HepG2 (cell line): ENCODE results near the gene PHKB. TPM values are rescaled to one million over a fixed set of nuclear protein-coding genes. Genes with fewer than 3 reads are reported as not detected.

Experiments
- EEA1 ChIP-seq: sonication (generic); formaldehyde crosslinking; IDR thresholded peaks from 2 replicates; pipeline ENCODE4 v1.5.1; 2020; ENCODE audit warnings: mild to moderate bottlenecking, missing genetic modification reagents, borderline replicate concordance
- FOXJ3 ChIP-seq: sonication (generic); formaldehyde crosslinking; IDR thresholded peaks from 2 replicates; pipeline ENCODE4 v1.4.0; 2020; ENCODE audit warnings: missing genetic modification reagents, mild to moderate bottlenecking, borderline replicate concordance
- GABPB1 ChIP-seq: IDR thresholded peaks from 2 replicates; pipeline ENCODE4 v1.6.1; 2016; ENCODE audit warnings: mild to moderate bottlenecking, missing genetic modification reagents, moderate library complexity, missing compliant biosample characterization
- HOXA5 ChIP-seq: sonication (generic); formaldehyde crosslinking; IDR thresholded peaks from 2 replicates; pipeline ENCODE4 v1.4.0; 2020; ENCODE audit warnings: missing genetic modification reagents
- KDM2A ChIP-seq: sonication (generic); formaldehyde crosslinking; IDR thresholded peaks from 2 replicates; pipeline ENCODE4 v1.4.0; 2020; ENCODE audit warnings: low read depth, missing genetic modification reagents, borderline replicate concordance
- MED1 ChIP-seq: sonication (generic); formaldehyde crosslinking; IDR thresholded peaks from 2 replicates; pipeline ENCODE4 v1.4.0; 2020; ENCODE audit warnings: missing genetic modification reagents
- MIER2 ChIP-seq: IDR thresholded peaks from 2 replicates; pipeline ENCODE4 v1.6.1; 2016; ENCODE audit warnings: missing biosample characterization, missing genetic modification reagents
- MIXL1 ChIP-seq: IDR thresholded peaks from 2 replicates; pipeline ENCODE4 v1.6.1; 2016
- NAIF1 ChIP-seq: sonication (generic); formaldehyde crosslinking; IDR thresholded peaks from 2 replicates; pipeline ENCODE4 v1.5.0; 2020; ENCODE audit warnings: mild to moderate bottlenecking, missing genetic modification reagents, borderline replicate concordance
- PHF8 ChIP-seq: sonication (generic); formaldehyde crosslinking; IDR thresholded peaks from 2 replicates; pipeline ENCODE4 v1.5.0; 2020; ENCODE audit warnings: missing genetic modification reagents
- PTBP1 ChIP-seq: fragments of 200-400 bp; formaldehyde crosslinking; IDR thresholded peaks from 2 replicates; pipeline ENCODE4 v1.6.1; 2018; ENCODE audit warnings: low read length, low read depth; ENCODE audit not compliant: poor library complexity, severe bottlenecking
- RCOR2 ChIP-seq: IDR thresholded peaks from 2 replicates; pipeline ENCODE4 v1.6.1; 2016; ENCODE audit warnings: missing biosample characterization, missing genetic modification reagents
- SIN3B ChIP-seq: fragments of 150-350 bp; IDR thresholded peaks from 2 replicates; pipeline ENCODE4 v1.6.1; 2014; ENCODE audit warnings: low read length
- XRCC5 ChIP-seq: fragments of 200-400 bp; formaldehyde crosslinking; optimal IDR thresholded peaks from 2 replicates; pipeline ENCODE3; 2017; ENCODE audit warnings: mild to moderate bottlenecking, low read length
- YEATS2 ChIP-seq: sonication (generic); formaldehyde crosslinking; IDR thresholded peaks from 2 replicates; pipeline ENCODE4 v1.4.0; 2020; ENCODE audit warnings: missing genetic modification reagents, borderline replicate concordance
- ZBTB3 ChIP-seq: sonication (generic); formaldehyde crosslinking; IDR thresholded peaks from 2 replicates; pipeline ENCODE4 v1.4.0; 2020; ENCODE audit warnings: low read depth, mild to moderate bottlenecking, moderate library complexity, missing genetic modification reagents, borderline replicate concordance
- ZBTB33 ChIP-seq: sonication (generic); formaldehyde crosslinking; IDR thresholded peaks from 2 replicates; pipeline ENCODE4 v1.4.0; 2020; ENCODE audit warnings: missing genetic modification reagents
- ZIK1 ChIP-seq: sonication (generic); formaldehyde crosslinking; IDR thresholded peaks from 2 replicates; pipeline ENCODE4 v1.5.0; 2020; ENCODE audit warnings: mild to moderate bottlenecking, low read depth, missing genetic modification reagents, borderline replicate concordance
- ZMYM4 ChIP-seq: sonication (generic); formaldehyde crosslinking; IDR thresholded peaks from 2 replicates; pipeline ENCODE4 v1.8.1; 2023; ENCODE audit warnings: mild to moderate bottlenecking, missing genetic modification reagents
- ZNF282 ChIP-seq: fragments of 450-650 bp; IDR thresholded peaks from 2 replicates; pipeline ENCODE4 v1.6.1; 2018; ENCODE audit not compliant: partially characterized antibody
- ZNF430 ChIP-seq: sonication (generic); formaldehyde crosslinking; IDR thresholded peaks from 2 replicates; pipeline ENCODE4 v1.9.0; 2021; ENCODE audit warnings: mild to moderate bottlenecking, missing genetic modification reagents
- ZNF670 ChIP-seq: sonication (generic); formaldehyde crosslinking; IDR thresholded peaks from 2 replicates; pipeline ENCODE4 v1.8.0; 2022; ENCODE audit warnings: mild to moderate bottlenecking, missing genetic modification reagents, borderline replicate concordance
- polyA plus RNA-seq, 8 experiments: library from polyadenylated mRNA; depleted of rRNA in 3 of 8; stranded (reverse) in 7 of 8; unstranded in 1 of 8; fragments of >200 nt; fragmentation: Illumina TruSeq in 4 of 8; extraction: Trizol in 4 of 8; gene quantifications; 2 replicates each; pipeline versions ENCODE4 v1.2.1 to v1.2.3, GENCODE V29; 2011 to 2016; ENCODE audit warnings: low read depth in 4 of 8, missing spikeins in 1 of 8, mixed read lengths in 1 of 8; ENCODE audit not compliant: insufficient read depth in 1 of 8
- total RNA-seq, 5 experiments: library from RNA; depleted of rRNA; stranded (reverse); fragments of >200 nt; fragmentation: Illumina TruSeq; extraction: Trizol; gene quantifications; 2 replicates each; pipeline ENCODE4 v1.2.3, GENCODE V29; 2016; ENCODE audit warnings: low read depth in 1 of 5
- TF ChIP-seq, protein P1 (sequence below): sonication (generic); formaldehyde crosslinking; IDR thresholded peaks from 2 replicates; pipeline ENCODE4 v1.5.0; 2020; ENCODE audit warnings: mild to moderate bottlenecking, missing genetic modification reagents, borderline replicate concordance
- TF ChIP-seq, protein P2 (sequence below): sonication (generic); formaldehyde crosslinking; IDR thresholded peaks from 2 replicates; pipeline ENCODE4 v1.4.0; 2020; ENCODE audit warnings: missing genetic modification reagents

The PHKB gene
- total and polyA plus RNA-seq, 2 of the 13 experiments (the other 11 are each of a cell fraction or from before 2014, with no cell fraction given) = 66.0 to 80.8 TPM

DNA sequence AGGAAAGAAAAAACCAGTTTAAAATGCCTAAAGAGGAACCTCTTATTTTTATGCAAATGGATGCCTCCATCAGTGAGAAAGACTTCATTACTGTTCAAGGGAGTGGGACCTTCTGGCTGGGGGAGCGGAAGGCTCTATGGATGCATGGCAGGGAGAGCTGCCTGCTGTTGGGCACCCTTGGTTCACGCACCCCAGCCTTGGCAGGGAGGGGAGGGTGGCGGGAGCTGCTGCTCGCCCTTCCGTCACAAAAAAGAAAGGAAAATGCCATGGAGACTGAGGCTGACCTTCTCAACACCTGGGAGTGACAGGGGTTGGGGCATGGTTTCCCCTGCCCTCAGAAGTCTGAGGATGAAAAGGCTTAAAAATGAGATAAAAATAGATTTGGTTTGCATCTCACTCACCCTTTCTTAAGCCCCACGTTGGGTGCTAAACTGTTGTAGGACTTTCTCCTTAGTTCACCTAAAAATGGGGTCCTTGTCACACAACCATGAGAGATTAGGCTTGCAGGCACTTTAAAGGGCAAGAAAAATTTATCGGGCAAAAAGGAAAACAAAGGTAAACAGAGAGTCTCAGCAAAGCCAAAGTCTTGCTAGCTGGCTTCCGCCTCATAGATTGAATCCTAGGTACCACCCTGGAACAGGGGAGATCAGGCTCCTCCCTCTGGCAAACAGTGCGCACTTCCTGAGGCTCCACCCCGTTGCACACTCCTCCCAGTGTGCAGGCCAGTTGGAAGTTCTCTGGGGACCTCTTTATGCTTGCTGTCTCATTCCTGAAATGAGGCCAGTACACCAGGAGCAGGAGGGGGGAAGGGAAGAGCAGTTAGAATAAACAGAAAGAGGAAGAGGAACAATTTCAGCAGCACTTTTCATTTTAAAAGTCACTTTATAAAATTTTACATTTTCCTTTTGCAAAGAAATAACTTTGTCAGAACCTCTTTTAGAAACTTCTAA lies 31.6 kb downstream of the PHKB start (continued):
- TF ChIP-seq ZNF430 (CRISPR knock-in tag) = 0 out of 2 replicates have a peak, but pooled peaks have one; percentile 45
- TF ChIP-seq MIXL1 (CRISPR knock-in tag) = peak; percentile 91
- TF ChIP-seq FOXJ3 (CRISPR knock-in tag) = 0 out of 2 replicates have a peak, but pooled peaks have one; percentile 14
- no peak; the same call in 1 of the 2 replicates for TF ChIP-seq YEATS2 (CRISPR knock-in tag)
- 0 out of 2 replicates have a peak, but pooled peaks have one; percentile 53 for TF ChIP-seq ZBTB3 (CRISPR knock-in tag)
- TF ChIP-seq PHF8 = 0 out of 2 replicates have a peak, but pooled peaks have one; percentile 18
- peak; percentile 52; the same call in 1 of the 2 replicates for TF ChIP-seq ZNF670 (CRISPR knock-in tag)
- TF ChIP-seq MED1 = peak; percentile 85
- TF ChIP-seq, protein P1, sequence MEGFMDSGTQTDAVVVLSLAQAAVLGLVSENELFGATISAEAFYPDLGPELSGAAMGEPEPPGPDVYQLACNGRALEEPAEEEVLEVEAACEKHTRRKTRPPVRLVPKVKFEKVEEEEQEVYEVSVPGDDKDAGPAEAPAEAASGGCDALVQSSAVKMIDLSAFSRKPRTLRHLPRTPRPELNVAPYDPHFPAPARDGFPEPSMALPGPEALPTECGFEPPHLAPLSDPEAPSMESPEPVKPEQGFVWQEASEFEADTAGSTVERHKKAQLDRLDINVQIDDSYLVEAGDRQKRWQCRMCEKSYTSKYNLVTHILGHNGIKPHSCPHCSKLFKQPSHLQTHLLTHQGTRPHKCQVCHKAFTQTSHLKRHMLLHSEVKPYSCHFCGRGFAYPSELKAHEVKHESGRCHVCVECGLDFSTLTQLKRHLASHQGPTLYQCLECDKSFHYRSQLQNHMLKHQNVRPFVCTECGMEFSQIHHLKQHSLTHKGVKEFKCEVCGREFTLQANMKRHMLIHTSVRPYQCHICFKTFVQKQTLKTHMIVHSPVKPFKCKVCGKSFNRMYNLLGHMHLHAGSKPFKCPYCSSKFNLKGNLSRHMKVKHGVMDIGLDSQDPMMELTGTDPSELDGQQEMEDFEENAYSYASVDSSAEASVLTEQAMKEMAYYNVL (CRISPR knock-in tag) = peak; percentile 51; the same call in 1 of the 2 replicates
- TF ChIP-seq ZMYM4 = peak; percentile 96
- TF ChIP-seq GABPB1 (CRISPR knock-in tag) = peak; percentile 61
- no peak for TF ChIP-seq PTBP1
- TF ChIP-seq ZBTB33 (CRISPR knock-in tag) = 0 out of 2 replicates have a peak, but pooled peaks have one; percentile 43
- TF ChIP-seq, protein P2, sequence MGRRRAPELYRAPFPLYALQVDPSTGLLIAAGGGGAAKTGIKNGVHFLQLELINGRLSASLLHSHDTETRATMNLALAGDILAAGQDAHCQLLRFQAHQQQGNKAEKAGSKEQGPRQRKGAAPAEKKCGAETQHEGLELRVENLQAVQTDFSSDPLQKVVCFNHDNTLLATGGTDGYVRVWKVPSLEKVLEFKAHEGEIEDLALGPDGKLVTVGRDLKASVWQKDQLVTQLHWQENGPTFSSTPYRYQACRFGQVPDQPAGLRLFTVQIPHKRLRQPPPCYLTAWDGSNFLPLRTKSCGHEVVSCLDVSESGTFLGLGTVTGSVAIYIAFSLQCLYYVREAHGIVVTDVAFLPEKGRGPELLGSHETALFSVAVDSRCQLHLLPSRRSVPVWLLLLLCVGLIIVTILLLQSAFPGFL (CRISPR knock-in tag) = no peak
- TF ChIP-seq KDM2A (CRISPR knock-in tag) = peak; percentile 71; the same call in 1 of the 2 replicates
- no peak for TF ChIP-seq EEA1 (CRISPR knock-in tag)
- no peak for TF ChIP-seq SIN3B
- TF ChIP-seq MIER2 = peak; percentile 41; the same call in 1 of the 2 replicates
- no peak for TF ChIP-seq HOXA5
- peak; percentile 73; the same call in 1 of the 2 replicates for TF ChIP-seq RCOR2 (CRISPR knock-in tag)
- no peak for TF ChIP-seq ZNF282
- TF ChIP-seq NAIF1 = no peak; the same call in 1 of the 2 replicates
- no peak; the same call in 1 of the 2 replicates for TF ChIP-seq ZIK1 (CRISPR knock-in tag)
- TF ChIP-seq XRCC5 = peak; percentile 76
